MCF 10A (cell line): ENCODE measurements around the gene MX2. TPM values are rescaled to one million over a fixed set of nuclear protein-coding genes. Genes with fewer than 3 reads are reported as not detected.

Experiments used
- BruUV-seq: library from RNA; stranded (reverse); fragments of 400-500 nt; replicated peaks from 2 replicates; lab custom pipeline; 2021; lab: Mats Ljungman, UMichigan
- CTCF ChIA-PET: fragments of 300-600 bp; sonication (Branson Sonifier 250); formaldehyde crosslinking; extraction: SDS; loops from one replicate; lab custom pipeline; 2021; ENCODE audit warnings: antibody characterized with exemption, inconsistent platforms; lab: Yijun Ruan, JAX
- POLR2A ChIA-PET: fragments of 300-600, 350-650 bp; sonication (Branson Sonifier 250); formaldehyde crosslinking; extraction: SDS; loops from one replicate; lab custom pipeline; 2020; ENCODE audit warnings: antibody characterized with exemption, inconsistent platforms; lab: Yijun Ruan, JAX
- DNase-seq: peaks from one replicate; pipeline ENCODE4 v3.0.0-alpha.2; 2018; ENCODE audit not compliant: unreplicated experiment
- H3K27ac Mint-ChIP-seq: one replicate; pipeline ENCODE4 v1.8.0; 2022; ENCODE audit warnings: mild to moderate bottlenecking, low read depth, mixed read lengths; ENCODE audit not compliant: unreplicated experiment
- H3K27me3 Mint-ChIP-seq: one replicate; pipeline ENCODE4 v1.8.0; 2022; ENCODE audit warnings: mixed read lengths; ENCODE audit not compliant: insufficient read depth, unreplicated experiment
- H3K36me3 Mint-ChIP-seq: one replicate; pipeline ENCODE4 v1.8.0; 2022; ENCODE audit warnings: mild to moderate bottlenecking, moderate library complexity, mixed read lengths; ENCODE audit not compliant: insufficient read depth, unreplicated experiment
- H3K4me1 Mint-ChIP-seq: one replicate; pipeline ENCODE4 v1.8.0; 2022; ENCODE audit warnings: mixed read lengths; ENCODE audit not compliant: insufficient read depth, unreplicated experiment
- H3K4me3 Mint-ChIP-seq: one replicate; pipeline ENCODE4 v1.8.0; 2022; ENCODE audit warnings: mild to moderate bottlenecking, moderate library complexity, mixed read lengths; ENCODE audit not compliant: unreplicated experiment
- H3K9me3 Mint-ChIP-seq: one replicate; pipeline ENCODE4 v1.8.0; 2022; ENCODE audit warnings: mixed read lengths; ENCODE audit not compliant: unreplicated experiment
- CTCF ChIP-seq: fragments of 200-600 bp; IDR thresholded peaks from one replicate; pipeline ENCODE4 v1.8.0; 2022; ENCODE audit warnings: antibody characterized with exemption, mild to moderate bottlenecking; ENCODE audit not compliant: unreplicated experiment
- intact Hi-C: fragments of 100-400 bp; cut with micrococcal nuclease; formaldehyde crosslinking; loops from 2 replicates; pipeline ENCODE4 v1.14.1; 2022
- total RNA-seq: library from RNA; stranded (reverse); gene quantifications from 2 replicates; pipeline ENCODE4 v1.2.3, GENCODE V29; 2022

Gene MX2
- total RNA-seq, 1 experiment from 2014 or later: not detected

- H3K27ac Mint-ChIP-seq: no peak overlapping the region
- H3K4me3 Mint-ChIP-seq: no peak overlapping the region
- CTCF ChIA-PET: no interaction called here
- no peak for TF ChIP-seq CTCF
- intact Hi-C loops: no loop called here
- no peaks in the 10 kb centered on the region for H3K9me3 Mint-ChIP-seq
- no peaks in the 10 kb centered on the region for H3K36me3 Mint-ChIP-seq
- H3K4me1 Mint-ChIP-seq: no peaks in the 10 kb centered on the region
- H3K27me3 Mint-ChIP-seq: peaks cover 27% of the 10 kb centered on the region
- BruUV-seq: no TSS peak
- DNase-seq: no peak
- POLR2A ChIA-PET: no interaction called here
These were observed 44.8 kb upstream of the MX2 start for GRCh38 chr21:41317063-41317392.

GRCh38 chr21:41317458-41317857, 44.4 kb upstream of the MX2 start:
- no peak overlapping the region for H3K4me3 Mint-ChIP-seq
- TF ChIP-seq CTCF: no peak
- BruUV-seq: no TSS peak
- intact Hi-C loops: no loop called here
- CTCF ChIA-PET: interaction anchor here (0.6 kb wide), 1 partner anchor 62 kb away, joined by 4 read pairs; no protein-coding TSS in a partner anchor
- DNase-seq: no peak
- no peaks in the 10 kb centered on the region for H3K36me3 Mint-ChIP-seq
- POLR2A ChIA-PET: no interaction called here
- no peak overlapping the region for H3K27ac Mint-ChIP-seq
- H3K27me3 Mint-ChIP-seq: peaks cover 31% of the 10 kb centered on the region
- H3K4me1 Mint-ChIP-seq: no peaks in the 10 kb centered on the region
- no peaks in the 10 kb centered on the region for H3K9me3 Mint-ChIP-seq

GRCh38 chr21:41318218-41318617, 43.6 kb upstream of the MX2 start:
- no peaks in the 10 kb centered on the region for H3K4me1 Mint-ChIP-seq
- TF ChIP-seq CTCF: no peak
- intact Hi-C loops: no loop called here
- ChIA-PET POLR2A (no interaction called here), CTCF (interaction anchor here (1.2 kb wide), 1 partner anchor 35 kb away, joined by 7 read pairs; no protein-coding TSS in a partner anchor)
- no peaks in the 10 kb centered on the region for H3K36me3 Mint-ChIP-seq
- no peak overlapping the region for H3K4me3 Mint-ChIP-seq
- H3K27me3 Mint-ChIP-seq: peaks cover 31% of the 10 kb centered on the region
- DNase-seq: no peak
- no peaks in the 10 kb centered on the region for H3K9me3 Mint-ChIP-seq
- BruUV-seq: no TSS peak
- H3K27ac Mint-ChIP-seq: no peak overlapping the region

- intact Hi-C loops: no loop called here
- CTCF ChIA-PET: interaction anchor here (0.6 to 1.2 kb wide), 2 partner anchors 36 to 351 kb away, joined by 3 to 7 read pairs; no protein-coding TSS in a partner anchor
- TF ChIP-seq CTCF: no peak
- peaks cover 31% of the 10 kb centered on the region for H3K27me3 Mint-ChIP-seq
- H3K4me1 Mint-ChIP-seq: no peaks in the 10 kb centered on the region
- BruUV-seq: no TSS peak
- no peaks in the 10 kb centered on the region for H3K36me3 Mint-ChIP-seq
- POLR2A ChIA-PET: no interaction called here
- DNase-seq: no peak
- no peaks in the 10 kb centered on the region for H3K9me3 Mint-ChIP-seq
- no peak overlapping the region for H3K27ac Mint-ChIP-seq
- no peak overlapping the region for H3K4me3 Mint-ChIP-seq
These were observed 42.6 kb upstream of the MX2 start for GRCh38 chr21:41319273-41319672.
